Measurements from ENCODE around the gene RASSF9.

The RASSF9 gene

DNA sequence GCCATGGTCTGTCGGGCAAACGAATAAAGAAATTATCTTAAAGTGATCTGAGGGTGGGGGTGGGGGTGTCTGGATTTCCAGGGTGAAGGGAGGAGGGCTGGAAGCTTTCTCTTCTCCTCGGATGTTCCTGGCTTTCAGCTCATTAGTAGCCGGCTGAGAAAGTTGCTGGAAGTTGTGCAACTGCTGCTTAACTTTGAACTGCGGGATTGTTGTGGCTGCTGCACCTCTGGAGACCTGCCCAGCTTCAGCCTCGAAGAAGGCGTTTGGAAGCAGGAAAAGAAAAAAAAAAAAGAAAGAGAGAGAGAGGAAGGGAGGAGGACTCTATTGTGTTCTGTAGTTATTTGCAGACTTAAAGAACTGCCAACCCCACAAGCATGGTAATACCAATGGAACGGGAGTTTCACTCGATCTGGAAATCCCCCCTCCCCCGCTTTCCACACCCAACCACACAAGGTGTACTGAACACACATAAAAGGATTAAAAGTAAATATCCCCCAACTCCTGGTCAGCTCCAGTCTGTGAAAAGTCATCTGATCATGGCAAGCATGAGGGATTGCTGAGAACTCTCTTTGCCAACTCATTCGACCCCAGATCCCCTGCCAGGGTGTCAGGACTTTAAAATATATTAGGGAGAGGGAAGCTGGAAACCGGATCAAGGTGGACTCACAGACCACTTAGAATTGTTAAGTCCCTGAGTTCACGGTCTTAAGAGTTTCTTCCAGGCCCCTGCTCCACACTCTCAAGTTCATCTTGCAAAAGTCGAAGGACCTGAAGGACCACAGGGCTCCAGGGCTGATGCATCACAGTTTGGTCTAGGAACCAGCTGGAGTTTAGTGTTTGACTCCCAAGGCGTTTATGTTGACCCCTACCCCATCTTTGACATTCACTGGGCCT, at the start of gene RASSF9:
RASSF9 (minus strand) TSS at position 213 of the 894 bp plus-strand sequence; CDS start at position 5, 208 bp downstream.
- no peak for DNase-seq

DNA sequence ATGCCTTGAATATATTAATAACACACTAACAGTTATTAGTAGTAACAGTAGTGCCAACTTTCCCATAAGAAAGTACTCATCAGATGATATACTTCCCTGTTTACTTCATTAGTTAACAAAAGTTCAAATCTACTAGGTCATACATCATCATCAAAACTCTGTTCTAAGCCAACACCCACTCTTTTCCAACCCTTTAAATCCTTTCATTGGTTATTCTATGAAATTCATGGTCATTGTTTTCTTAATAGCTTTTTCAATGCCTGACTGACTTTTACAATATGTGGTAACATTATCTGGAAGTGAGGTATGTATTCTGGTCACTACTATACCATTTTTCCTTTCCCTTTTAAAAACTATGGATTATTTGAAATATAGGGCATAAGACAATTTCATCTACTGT, 47.6 kb upstream of the RASSF9 start:
- no peak for DNase-seq

DNA sequence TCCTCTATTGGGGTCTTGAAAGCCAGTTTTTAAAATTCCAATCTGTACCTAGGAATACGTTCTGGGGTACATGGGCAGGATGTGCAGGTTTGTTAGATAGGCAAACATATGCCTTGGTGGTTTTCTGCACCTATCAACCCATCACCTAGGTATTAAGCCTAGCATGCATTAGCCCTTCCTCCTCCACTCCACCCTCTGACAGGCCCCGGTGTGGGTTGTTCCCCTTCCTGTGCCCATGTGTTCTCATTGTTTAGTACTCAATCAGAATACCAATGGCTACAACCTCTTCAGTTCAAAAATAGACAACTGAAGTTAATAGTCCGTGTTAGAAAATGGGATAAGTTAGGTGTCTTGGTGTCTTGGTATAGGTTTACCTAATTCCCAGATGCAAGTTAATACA, 41.2 kb upstream of the RASSF9 start:
- no peak for DNase-seq

DNA sequence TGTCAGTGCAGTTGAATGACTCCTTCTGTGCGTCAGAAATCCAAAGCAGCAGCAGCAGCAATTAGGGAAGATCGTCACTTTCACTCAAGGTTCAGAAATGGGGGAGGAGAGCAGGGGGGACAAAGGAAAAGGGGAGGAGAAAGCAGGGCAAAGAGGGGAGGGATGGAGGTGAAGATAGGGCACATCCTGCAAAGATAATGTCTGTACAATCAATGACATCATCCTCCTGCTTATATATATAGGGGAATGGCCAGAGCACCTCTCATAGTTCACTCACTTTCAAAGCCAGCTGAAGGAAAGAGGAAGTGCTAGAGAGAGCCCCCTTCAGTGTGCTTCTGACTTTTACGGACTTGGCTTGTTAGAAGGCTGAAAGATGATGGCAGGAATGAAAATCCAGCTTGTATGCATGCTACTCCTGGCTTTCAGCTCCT, 37.8 kb upstream of the RASSF9 start, which contains the start of gene NTS:
NTS (plus strand) TSS at position 265 of the 431 bp plus-strand sequence; CDS start at position 374, 109 bp downstream.
- DNase-seq, result no peak

DNA sequence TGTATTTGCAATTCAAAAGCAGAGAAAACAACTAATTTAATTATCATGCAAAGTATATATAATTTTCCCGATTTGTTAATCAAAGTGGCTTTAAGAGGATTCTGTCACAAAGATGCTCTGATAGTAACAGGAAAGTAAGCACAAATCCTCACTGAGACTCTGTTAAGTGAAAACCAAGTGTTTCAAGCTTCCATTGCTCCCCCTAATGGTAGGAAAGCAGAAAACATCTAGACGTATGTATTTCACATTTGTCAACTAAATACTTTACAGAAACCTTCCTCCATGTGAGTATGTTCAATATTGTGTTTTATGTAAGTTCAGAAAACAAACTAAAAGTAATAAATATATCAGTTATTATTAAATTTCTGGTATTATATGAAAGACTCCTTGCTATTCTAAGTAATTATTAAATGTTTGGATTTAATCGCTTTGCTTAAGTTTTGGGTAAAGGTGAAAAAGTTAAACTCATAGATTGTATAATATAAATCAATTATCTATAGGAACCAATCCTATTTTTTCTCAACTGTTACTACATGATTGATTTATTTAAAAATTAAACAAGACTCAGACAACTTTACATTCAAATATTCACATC, 36.4 kb upstream of the RASSF9 start:
- DNase-seq, result no peak

DNA sequence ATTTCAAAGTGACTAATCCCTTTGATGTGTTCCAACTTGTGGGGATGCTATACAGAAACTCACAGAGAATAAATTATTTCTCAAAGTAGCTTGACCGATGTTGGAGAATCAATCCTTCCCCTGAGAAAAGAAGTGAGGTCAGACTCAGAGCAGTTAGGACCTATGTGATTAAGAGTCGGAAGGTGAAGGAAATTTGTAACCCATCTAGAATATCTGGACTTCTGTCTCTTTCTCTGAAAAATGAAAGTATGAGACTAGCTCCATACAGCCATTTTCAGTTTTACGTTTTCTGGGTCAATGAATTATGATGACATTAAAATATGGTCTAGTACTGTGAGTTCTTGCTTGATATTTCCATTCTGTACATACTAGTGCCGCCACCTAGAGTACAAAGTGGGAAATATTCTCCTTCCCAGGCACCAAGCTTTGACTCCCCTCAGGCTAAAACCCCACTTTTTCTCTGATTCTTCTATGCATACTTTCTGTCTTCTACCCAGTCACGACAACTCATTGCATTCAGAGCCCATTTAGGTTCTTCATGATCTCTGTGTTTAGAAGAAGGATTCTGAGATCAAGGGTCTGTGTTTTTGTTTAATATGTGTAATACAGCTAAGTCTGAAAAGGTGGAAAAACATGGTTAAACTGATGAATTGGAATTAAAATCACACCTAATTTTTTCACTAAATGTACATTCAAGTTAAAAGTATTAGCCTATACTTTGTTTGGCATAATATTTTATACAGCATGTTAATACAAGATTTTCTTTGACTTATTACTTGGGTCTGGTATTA, 31.0 kb upstream of the RASSF9 start:
- DNase-seq, result no peak

DNA sequence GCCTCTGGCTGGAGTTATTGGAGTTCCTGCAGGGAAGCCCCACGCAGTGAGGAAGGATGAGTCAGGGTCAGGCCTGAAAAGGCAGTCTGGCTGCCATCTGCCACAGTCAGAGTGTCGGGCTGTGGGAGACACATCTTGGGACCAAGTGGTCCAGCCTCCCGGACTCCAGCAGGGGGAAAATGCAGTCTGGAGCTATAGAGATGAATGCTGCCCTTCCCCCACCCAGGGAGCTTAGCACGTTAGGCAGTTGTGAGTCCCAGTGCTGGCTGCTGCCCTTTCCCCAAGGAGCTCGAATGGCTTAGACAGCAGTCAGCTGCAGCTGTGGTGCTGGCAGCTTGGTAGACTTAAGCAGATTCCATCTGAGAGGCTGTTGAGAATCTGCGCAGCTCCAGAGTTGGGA, 29.7 kb upstream of the RASSF9 start:
- no peak for DNase-seq

DNA sequence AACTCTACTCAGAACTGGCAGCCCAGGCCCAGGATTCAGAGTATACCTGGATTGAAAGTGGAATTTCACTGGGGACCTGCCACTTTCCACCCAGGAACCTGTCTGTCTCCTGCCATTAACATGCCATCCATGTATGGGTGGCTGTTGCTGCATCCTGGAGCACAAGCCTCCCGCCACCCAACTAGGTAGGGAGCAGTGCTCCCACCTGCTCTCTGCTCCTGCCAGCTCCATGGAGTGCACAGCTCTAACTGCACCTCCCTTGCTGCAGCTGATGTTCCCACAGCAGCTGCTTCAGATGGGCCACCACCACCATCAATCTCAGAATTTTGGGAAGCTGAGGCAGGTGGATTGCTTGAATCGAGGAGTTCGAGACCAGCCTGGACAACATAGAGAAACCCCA, 20.8 kb upstream of the RASSF9 start:
- no peak for DNase-seq

DNA sequence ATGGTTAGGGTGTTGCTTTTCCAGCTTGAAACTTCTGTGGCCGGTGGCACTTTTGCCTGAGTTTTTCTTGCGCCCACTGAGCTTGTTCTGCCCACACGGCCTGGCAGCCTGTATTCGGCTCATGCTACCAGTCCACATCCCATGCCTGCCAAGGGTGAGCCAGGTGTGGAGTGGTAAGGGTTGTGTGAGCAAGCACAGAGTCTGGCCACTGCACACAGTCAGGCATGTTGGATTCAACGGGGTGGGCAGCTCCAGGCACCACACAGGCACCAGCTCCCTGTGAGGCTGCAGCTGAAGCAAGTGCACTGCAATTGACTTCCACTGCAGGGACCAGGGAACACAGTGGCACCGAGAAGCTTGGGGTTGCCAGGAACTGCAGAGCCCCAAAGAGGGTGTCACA, 19.1 kb upstream of the RASSF9 start:
- no peak for DNase-seq

DNA sequence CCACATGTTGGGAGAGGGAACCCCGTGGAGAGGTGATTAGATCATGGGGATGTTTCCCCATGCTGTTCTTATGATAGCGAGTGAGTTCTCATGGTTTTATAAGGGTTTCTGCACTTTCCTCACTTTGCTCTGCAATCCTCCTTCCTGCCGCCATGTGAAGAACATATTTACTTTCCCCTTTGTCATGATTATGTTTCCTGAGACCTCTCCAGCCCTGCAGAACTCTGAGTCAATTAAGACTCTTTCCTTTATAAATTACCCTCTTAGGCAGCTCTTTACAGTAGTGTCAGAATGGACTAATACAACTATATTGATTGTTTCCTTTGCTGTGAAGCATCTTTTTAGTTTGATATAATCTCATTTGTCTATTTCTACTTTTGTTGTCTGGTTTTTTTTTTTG, 13.1 kb upstream of the RASSF9 start:
- DNase-seq, result no peak

DNA sequence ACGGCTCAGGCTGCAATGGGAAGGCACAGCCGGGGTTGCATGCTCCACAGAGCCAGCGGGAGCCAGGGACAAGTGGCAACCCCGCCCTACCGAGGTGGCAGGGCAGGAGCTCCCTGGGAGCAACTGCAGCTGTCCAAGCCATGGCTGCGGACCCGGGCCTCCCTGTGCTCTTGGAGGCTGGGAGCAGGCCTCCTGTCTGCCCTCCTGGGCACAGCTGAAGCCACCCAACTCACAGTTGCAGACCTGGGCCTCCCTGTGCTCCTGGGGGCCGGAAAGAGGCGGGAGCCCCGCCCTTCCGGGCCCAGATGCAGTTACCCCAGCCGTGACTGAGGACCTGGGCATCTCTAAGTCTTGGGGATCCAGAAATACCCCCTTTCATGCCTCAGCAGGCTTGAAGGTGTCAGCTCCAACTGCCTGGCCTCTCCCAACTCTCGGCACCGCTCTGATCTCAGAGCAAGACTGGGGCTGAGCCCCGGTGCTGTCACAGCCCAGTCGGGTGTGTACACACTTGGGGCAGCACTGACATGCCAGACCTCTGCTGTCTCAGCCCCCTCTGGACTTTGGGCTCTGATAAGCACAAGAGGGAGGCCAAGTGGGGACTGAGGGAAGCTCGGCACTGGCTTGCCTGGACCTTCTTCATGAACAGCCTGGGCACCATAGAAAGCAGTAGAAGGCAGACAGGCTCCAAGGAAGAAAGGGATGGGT, 7.5 kb upstream of the RASSF9 start:
- no peak for DNase-seq

DNA sequence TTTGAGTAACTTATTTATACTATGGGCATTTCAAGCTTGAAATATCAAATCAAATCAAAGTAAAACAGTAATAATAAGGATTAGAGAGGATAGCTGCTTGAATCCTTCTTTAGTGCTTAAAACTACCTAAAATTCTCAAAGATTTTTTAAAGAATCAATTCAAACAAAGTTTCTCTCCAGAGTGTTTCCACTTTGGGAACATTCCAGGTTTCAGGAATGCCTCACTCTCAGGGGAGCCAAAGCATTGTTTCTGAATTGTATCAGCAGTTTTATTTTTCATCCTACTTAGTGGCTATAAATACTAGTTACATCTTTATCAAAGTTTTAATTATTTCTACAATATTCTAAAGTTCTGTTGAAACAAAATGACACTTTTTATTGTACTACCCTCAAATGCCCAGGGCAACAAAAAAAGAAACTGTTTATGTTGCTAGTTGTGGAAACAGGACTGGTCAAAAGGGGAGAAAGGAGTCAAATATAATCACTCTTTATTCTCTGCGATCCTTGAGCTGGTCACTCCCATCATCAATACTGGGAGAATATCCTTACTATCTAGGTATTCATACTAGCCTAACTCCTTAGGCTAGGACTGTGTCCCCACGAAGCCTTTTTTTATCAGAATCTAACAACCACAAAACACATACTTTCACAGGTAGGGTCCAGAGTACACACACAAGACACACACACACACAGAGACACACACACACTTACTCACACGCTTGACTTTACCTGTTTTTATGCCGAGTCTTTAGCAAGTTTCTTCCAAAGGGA, 598 bp downstream of the RASSF9 start:
- no peak for DNase-seq

DNA sequence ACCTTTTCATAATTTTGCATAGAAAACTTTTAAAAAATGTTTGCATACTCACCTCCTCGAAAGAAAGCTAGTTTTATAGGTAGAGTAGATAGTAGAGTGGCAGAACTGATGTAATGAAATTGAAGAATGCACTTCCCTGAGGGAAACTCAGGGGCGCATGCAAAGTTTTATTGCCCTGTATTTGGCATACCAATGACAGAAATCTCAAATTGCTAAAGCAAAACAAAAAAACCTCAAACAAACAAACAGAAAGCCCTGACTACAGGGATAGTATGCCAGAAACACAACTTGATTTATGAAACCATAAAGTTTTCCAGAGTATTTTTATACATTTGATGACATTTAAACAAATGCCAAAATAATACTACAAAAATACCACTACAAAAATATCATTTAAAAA, 1.8 kb downstream of the RASSF9 start:
- DNase-seq, result no peak

DNA sequence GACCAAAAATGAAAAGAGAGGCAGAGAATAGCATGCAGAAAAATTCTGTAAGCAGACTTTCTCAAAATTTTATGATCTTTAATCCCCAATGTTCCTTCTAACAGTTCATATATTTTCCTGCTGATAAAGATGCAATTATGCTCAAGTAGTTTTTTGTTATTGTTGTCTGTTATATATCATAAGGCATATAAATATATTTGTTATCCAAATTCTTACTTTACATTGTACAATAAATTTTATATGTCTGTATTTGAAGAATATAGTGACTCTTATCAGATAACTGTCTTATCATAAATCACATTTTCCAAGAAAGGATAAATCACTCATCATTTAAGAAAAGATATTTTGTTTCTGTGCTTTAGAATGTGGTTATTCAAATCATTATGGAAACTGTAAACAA, 2.6 kb downstream of the RASSF9 start:
- no peak for DNase-seq

DNA sequence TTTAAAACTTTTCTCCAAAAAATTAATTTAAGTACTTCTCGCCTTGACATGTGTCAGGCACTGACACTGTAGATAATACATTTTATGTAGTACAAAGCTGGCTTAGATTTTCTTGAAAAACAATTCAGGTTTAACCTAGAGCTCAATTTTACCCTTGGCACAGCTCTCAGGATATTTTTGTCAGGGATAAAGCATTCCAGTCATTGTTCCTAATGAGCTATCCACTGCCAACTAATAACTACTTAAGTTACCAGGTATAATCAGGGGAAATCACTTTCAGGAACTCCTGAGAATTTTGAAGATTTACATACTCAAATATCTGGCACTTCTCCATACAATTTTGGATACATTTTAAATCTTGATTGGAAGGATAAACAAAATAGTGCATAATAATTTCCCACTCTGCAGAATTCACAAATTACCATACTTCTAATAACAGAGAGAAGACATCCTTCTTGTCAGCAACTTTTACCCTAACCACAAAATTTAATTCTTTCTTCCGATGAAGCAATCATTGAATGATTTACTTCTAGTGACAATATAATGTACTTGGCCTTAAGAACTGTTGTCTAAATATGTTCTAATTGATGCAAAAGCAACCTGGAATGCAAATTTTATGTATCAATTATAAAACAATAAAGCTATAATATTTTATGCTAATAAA, 4.8 kb downstream of the RASSF9 start:
- no peak for DNase-seq

DNA sequence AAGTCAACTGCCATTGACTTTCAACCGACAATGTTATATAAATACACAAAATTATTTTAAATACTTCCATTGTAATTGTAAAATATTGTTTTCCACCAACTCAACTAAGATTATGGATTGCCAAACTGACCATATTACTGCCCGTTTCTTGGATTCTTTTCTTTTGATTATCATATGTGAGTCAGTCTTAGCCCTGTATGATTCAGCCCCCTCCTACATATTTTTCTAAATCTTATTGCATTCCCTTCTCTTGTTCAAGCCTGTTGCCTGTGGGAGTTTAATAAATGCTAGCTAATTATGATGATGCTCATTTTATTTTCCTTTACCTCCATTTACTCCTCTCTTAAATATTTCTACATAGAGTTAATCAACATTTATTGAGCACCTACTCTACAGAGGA, 6.8 kb downstream of the RASSF9 start:
- DNase-seq, result no peak

DNA sequence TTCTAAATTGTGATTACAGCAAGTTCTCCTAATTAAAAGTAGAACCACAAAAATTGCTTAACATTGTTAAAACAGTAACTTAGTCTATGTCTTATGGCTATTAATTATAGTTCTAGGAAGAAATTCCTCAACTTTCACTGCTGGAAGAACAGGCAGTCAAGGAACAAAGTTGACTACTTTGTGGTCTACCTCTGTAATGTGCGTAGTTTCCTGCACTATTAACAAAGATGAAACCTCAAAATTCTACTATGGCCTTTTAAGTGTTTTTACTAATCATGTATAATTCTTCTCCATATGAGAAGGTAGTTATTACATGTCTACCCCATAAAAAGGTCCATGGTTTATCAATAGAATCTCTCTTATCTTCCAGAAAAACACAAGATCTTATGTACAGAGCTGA, 7.6 kb downstream of the RASSF9 start:
- DNase-seq, result no peak

DNA sequence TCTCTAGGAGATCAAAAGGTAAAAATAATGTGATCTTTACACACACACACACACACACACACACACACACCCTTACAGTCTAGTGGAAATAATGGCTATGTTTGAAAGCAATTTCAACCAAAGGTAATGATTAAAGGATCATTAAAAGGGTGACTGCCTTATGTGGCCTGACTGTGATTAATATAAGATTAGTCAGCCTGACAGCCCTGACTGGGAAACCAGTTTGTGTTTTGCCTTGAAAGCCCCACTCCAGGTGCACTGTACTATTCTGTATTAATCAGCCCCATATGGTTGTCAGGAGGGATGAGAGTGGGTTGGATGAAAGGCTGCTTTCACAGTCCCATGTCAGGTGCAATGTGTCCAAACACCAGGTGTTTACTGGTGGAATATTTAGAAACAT, 10.5 kb downstream of the RASSF9 start:
- no peak for DNase-seq

DNA sequence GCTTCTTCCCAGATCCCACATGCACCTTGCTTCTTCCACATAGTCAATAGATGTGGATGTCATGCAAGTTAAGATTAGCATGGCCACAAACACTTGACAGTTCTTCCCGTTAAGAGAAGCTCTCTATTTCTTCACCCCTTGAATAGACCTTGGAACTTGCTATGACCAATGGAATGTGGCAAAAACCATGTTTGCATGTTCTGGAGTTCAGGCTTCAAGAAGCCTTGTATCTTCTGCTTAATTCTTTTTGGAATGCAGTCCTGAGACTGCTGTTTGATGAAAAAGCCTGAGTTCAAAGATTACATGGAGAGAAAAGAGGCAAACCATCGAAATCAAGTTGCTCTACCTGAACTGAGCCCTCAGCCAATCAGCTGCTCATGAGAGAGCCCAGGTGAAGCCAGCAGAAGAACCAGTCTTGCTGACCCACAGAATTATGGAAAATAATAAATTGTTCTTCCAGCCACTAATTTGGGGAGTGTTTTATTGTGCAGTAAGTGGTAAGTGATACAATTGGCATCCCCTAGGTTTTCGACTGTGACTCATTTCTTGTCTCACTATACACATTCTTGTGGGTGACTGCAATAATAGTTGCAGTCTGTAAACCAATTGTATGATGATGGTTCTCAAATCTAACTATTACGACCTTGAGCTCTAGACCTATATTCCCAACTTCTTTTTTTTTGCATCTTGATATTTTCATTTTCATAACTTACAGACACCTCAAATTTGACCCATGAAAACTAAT, 12.6 kb downstream of the RASSF9 start:
- DNase-seq, result no peak

DNA sequence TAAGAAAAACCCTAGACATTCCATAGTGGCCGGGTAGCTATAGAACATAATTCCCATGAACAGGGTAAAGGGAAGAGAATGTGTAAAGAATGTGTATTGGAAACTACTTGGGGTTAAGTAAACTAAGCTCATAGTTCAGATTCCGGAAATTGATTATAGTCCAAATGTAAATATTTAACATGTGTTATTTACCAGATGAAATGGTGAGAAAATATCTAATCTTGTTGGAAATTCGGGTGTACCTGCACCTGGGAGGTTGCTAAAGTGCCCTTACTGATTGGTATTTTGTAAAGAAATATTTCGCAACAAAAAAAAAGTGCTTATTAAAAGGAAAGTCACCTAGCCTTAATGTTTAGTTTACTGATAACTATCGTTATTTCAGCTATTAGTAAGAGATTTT, 14.4 kb downstream of the RASSF9 start:
- no peak for DNase-seq

DNA sequence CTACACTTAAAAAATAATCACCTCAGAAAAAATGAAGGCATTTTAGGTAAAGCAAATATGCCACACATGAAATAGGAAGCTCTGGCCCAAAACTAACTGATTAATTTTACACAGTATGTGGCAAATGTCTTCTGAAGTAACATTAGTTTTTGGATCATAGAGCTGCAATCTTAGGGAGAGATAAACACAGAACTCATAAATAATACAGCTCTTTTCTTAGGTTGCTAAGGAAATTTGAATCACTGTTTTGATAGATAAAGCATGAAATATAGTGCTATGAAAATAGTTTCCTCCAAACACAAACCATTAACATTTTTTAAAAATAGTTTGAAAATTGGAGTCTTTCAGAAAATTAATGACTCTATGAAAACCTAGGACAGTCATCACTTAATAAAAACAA, 15.0 kb downstream of the RASSF9 start:
- no peak for DNase-seq

Data from CD4-positive, alpha-beta T cell treated with Interleukin-6 for 4 hours (primary cell).